Activated CD8-positive, alpha-beta T cell treated with anti-CD3 and anti-CD28 coated beads, Interleukin-2, amount 10 ng/mL, durations not matched to agents 7 days and 5 days (primary cell): ENCODE measurements around the gene DIAPH3. TPM values are rescaled to one million over a fixed set of nuclear protein-coding genes. Genes with fewer than 3 reads are reported as not detected.

Source experiments
- ATAC-seq: fragments of 150-1000 bp; cut with Tn5 transposase; one replicate; pipeline ENCODE4 v1.10.0; 2021; ENCODE audit warnings: moderate library complexity
- CTCF ChIA-PET: fragments of 350-600 bp; sonication (Branson Sonifier 250); formaldehyde crosslinking; loops from one replicate; lab custom pipeline; 2021; ENCODE audit warnings: antibody characterized with exemption; lab: Charles Lee
- POLR2A ChIA-PET: fragments of 350-600 bp; sonication (Branson Sonifier 250); formaldehyde crosslinking; loops from one replicate; lab custom pipeline; 2021; ENCODE audit warnings: antibody characterized with exemption; lab: Charles Lee
- DNase-seq: peaks from one replicate; pipeline ENCODE4 v3.0.0-alpha.2; 2020
- H3K27ac Mint-ChIP-seq: one replicate; pipeline ENCODE4 v1.8.0; 2021; ENCODE audit warnings: mild to moderate bottlenecking, mixed read lengths
- H3K27me3 Mint-ChIP-seq: one replicate; pipeline ENCODE4 v1.8.0; 2021; ENCODE audit warnings: low read depth, mixed read lengths
- H3K36me3 Mint-ChIP-seq: one replicate; pipeline ENCODE4 v1.8.0; 2021; ENCODE audit warnings: low read depth, mixed read lengths
- H3K4me1 Mint-ChIP-seq: one replicate; pipeline ENCODE4 v1.8.0; 2021; ENCODE audit warnings: low read depth, mixed read lengths
- H3K4me3 Mint-ChIP-seq: one replicate; pipeline ENCODE4 v1.8.0; 2021; ENCODE audit warnings: mild to moderate bottlenecking, mixed read lengths
- H3K9me3 Mint-ChIP-seq: one replicate; pipeline ENCODE4 v1.8.0; 2022; ENCODE audit warnings: mixed read lengths; ENCODE audit not compliant: insufficient read depth
- total RNA-seq, 2 experiments: library from RNA; stranded (reverse); gene quantifications; one replicate each; pipeline ENCODE4 v1.2.3, GENCODE V29; 2021

Gene DIAPH3
- total RNA-seq, 2 experiments from 2014 or later = 25.9 to 26.8 TPM

GRCh38 chr13:59710416-59710815 is 453.3 kb downstream of the DIAPH3 start:
- ChIA-PET POLR2A (no interaction called here), CTCF (no interaction called here)
- no peaks in the 10 kb centered on the region for H3K27me3 Mint-ChIP-seq
- H3K36me3 Mint-ChIP-seq = no peaks in the 10 kb centered on the region
- no peak for ATAC-seq
- DNase-seq = no peak
- no peak overlapping the region for H3K27ac Mint-ChIP-seq
- no peak overlapping the region for H3K4me3 Mint-ChIP-seq
- H3K9me3 Mint-ChIP-seq = no peaks in the 10 kb centered on the region
- H3K4me1 Mint-ChIP-seq = no peaks in the 10 kb centered on the region

- no peak for DNase-seq
- Mint-ChIP-seq H3K27ac (no peak overlapping the region), H3K9me3 (no peaks in the 10 kb centered on the region)
Observed at GRCh38 chr13:59706101-59706976, 457.4 kb downstream of the DIAPH3 start.

GRCh38 chr13:59702269-59702668 is 461.5 kb downstream of the DIAPH3 start:
- no peaks in the 10 kb centered on the region for H3K4me1 Mint-ChIP-seq
- H3K9me3 Mint-ChIP-seq = no peaks in the 10 kb centered on the region
- CTCF ChIA-PET = interaction anchor here (1.4 kb wide), 1 partner anchor 20 kb away, joined by 3 read pairs; no protein-coding TSS in a partner anchor
- no peak for DNase-seq
- no peaks in the 10 kb centered on the region for H3K36me3 Mint-ChIP-seq
- POLR2A ChIA-PET = no interaction called here
- no peaks in the 10 kb centered on the region for H3K27me3 Mint-ChIP-seq
- no peak overlapping the region for H3K27ac Mint-ChIP-seq
- no peak overlapping the region for H3K4me3 Mint-ChIP-seq
- no peak for ATAC-seq

More at GRCh38 chr13:59706101-59706976, 457.4 kb downstream of the DIAPH3 start:
- ChIA-PET CTCF (no interaction called here), POLR2A (interaction anchor here (0.6 kb wide), 1 partner anchor 266 kb away, joined by 3 read pairs; no protein-coding TSS in a partner anchor)
- Mint-ChIP-seq H3K4me1 (no peaks in the 10 kb centered on the region), H3K36me3 (no peaks in the 10 kb centered on the region), H3K4me3 (no peak overlapping the region), H3K27me3 (no peaks in the 10 kb centered on the region)
- no peak for ATAC-seq

GRCh38 chr13:59701261-59701660 is 462.5 kb downstream of the DIAPH3 start:
- ChIA-PET CTCF (interaction anchor here (1.4 to 1.7 kb wide), 2 partner anchors 19 to 310 kb away, joined by 3 read pairs; no protein-coding TSS in a partner anchor), POLR2A (no interaction called here)
- Mint-ChIP-seq H3K36me3 (no peaks in the 10 kb centered on the region), H3K9me3 (no peaks in the 10 kb centered on the region), H3K27me3 (no peaks in the 10 kb centered on the region), H3K27ac (no peak overlapping the region), H3K4me1 (no peaks in the 10 kb centered on the region), H3K4me3 (no peak overlapping the region)
- ATAC-seq = no peak
- DNase-seq = no peak

GRCh38 chr13:59700281-59700680 is 463.4 kb downstream of the DIAPH3 start:
- Mint-ChIP-seq H3K4me3 (no peak overlapping the region), H3K4me1 (no peaks in the 10 kb centered on the region), H3K9me3 (no peaks in the 10 kb centered on the region), H3K27me3 (no peaks in the 10 kb centered on the region), H3K36me3 (no peaks in the 10 kb centered on the region), H3K27ac (no peak overlapping the region)
- ATAC-seq (no peak), DNase-seq (no peak)
- ChIA-PET POLR2A (no interaction called here), CTCF (interaction anchor here (0.8 to 1.7 kb wide), 2 partner anchors 18 to 309 kb away, joined by 3 read pairs; no protein-coding TSS in a partner anchor)

- ATAC-seq (no peak), DNase-seq (no peak)
- Mint-ChIP-seq H3K4me3 (no peak overlapping the region), H3K27me3 (no peaks in the 10 kb centered on the region), H3K4me1 (no peaks in the 10 kb centered on the region), H3K9me3 (no peaks in the 10 kb centered on the region), H3K36me3 (no peaks in the 10 kb centered on the region), H3K27ac (no peak overlapping the region)
- POLR2A ChIA-PET = no interaction called here
- CTCF ChIA-PET = interaction anchor here (1.0 kb wide), 1 partner anchor 14 kb away, joined by 3 read pairs; no protein-coding TSS in a partner anchor
Observed at GRCh38 chr13:59696271-59696670, 467.5 kb downstream of the DIAPH3 start.

- DNase-seq = no peak
- H3K27ac Mint-ChIP-seq = no peak overlapping the region
- POLR2A ChIA-PET = interaction anchor here (0.5 kb wide), 1 partner anchor 696 kb away, joined by 3 read pairs; no protein-coding TSS in a partner anchor
Observed at GRCh38 chr13:59691501-59692066, 472.1 kb downstream of the DIAPH3 start.

GRCh38 chr13:59690857-59691500 is 472.7 kb downstream of the DIAPH3 start:
- no peaks in the 10 kb centered on the region for H3K9me3 Mint-ChIP-seq
- no peak for DNase-seq
- H3K27ac Mint-ChIP-seq = no peak overlapping the region
- H3K4me3 Mint-ChIP-seq = no peak overlapping the region
- POLR2A ChIA-PET = no interaction called here
- CTCF ChIA-PET = interaction anchor here (1.3 to 1.8 kb wide), 3 partner anchors 10 to 373 kb away, joined by 3 to 10 read pairs (median 3); no protein-coding TSS in a partner anchor
- H3K36me3 Mint-ChIP-seq = no peaks in the 10 kb centered on the region
- H3K4me1 Mint-ChIP-seq = no peaks in the 10 kb centered on the region
- ATAC-seq = no peak
- no peaks in the 10 kb centered on the region for H3K27me3 Mint-ChIP-seq

More at GRCh38 chr13:59691501-59692066, 472.1 kb downstream of the DIAPH3 start:
- no peaks in the 10 kb centered on the region for H3K4me1 Mint-ChIP-seq
- H3K9me3 Mint-ChIP-seq = no peaks in the 10 kb centered on the region
- H3K4me3 Mint-ChIP-seq = no peak overlapping the region
- no peaks in the 10 kb centered on the region for H3K27me3 Mint-ChIP-seq
- CTCF ChIA-PET = interaction anchor here (1.3 to 1.8 kb wide), 3 partner anchors 11 to 373 kb away, joined by 3 to 10 read pairs (median 3); no protein-coding TSS in a partner anchor
- H3K36me3 Mint-ChIP-seq = no peaks in the 10 kb centered on the region
- no peak for ATAC-seq

GRCh38 chr13:59689057-59689456 is 474.7 kb downstream of the DIAPH3 start:
- ATAC-seq (no peak), DNase-seq (no peak)
- ChIA-PET CTCF (no interaction called here), POLR2A (no interaction called here)
- H3K4me3 Mint-ChIP-seq = no peak overlapping the region
- no peaks in the 10 kb centered on the region for H3K9me3 Mint-ChIP-seq
- H3K4me1 Mint-ChIP-seq = no peaks in the 10 kb centered on the region
- H3K27ac Mint-ChIP-seq = no peak overlapping the region
- H3K27me3 Mint-ChIP-seq = no peaks in the 10 kb centered on the region
- H3K36me3 Mint-ChIP-seq = no peaks in the 10 kb centered on the region

- no peaks in the 10 kb centered on the region for H3K4me1 Mint-ChIP-seq
- ATAC-seq (no peak), DNase-seq (no peak)
- H3K27me3 Mint-ChIP-seq = no peaks in the 10 kb centered on the region
- no peak overlapping the region for H3K4me3 Mint-ChIP-seq
- no peaks in the 10 kb centered on the region for H3K36me3 Mint-ChIP-seq
- no peaks in the 10 kb centered on the region for H3K9me3 Mint-ChIP-seq
- ChIA-PET CTCF (no interaction called here), POLR2A (no interaction called here)
- H3K27ac Mint-ChIP-seq = no peak overlapping the region
Observed at GRCh38 chr13:59686798-59687394, 476.8 kb downstream of the DIAPH3 start.

- Mint-ChIP-seq H3K27me3 (no peaks in the 10 kb centered on the region), H3K9me3 (no peaks in the 10 kb centered on the region), H3K4me1 (no peaks in the 10 kb centered on the region), H3K27ac (no peak overlapping the region), H3K4me3 (no peak overlapping the region), H3K36me3 (no peaks in the 10 kb centered on the region)
- CTCF ChIA-PET = interaction anchor here (1.1 to 1.6 kb wide), 2 partner anchors 293 to 646 kb away, joined by 4 read pairs; no protein-coding TSS in a partner anchor
- POLR2A ChIA-PET = interaction anchor here (1.1 kb wide), 1 partner anchor 10 kb away, joined by 4 read pairs; no protein-coding TSS in a partner anchor
- no peak for DNase-seq
- no peak for ATAC-seq
Observed at GRCh38 chr13:59684105-59684504, 479.6 kb downstream of the DIAPH3 start.
